ENCODE measurements around the gene NEUROD2. TPM values are rescaled to one million over a fixed set of nuclear protein-coding genes. Genes with fewer than 3 reads are reported as not detected.

Gene NEUROD2
- polyA plus RNA-seq, 1 donor from 2014 or later: not detected

DNA sequence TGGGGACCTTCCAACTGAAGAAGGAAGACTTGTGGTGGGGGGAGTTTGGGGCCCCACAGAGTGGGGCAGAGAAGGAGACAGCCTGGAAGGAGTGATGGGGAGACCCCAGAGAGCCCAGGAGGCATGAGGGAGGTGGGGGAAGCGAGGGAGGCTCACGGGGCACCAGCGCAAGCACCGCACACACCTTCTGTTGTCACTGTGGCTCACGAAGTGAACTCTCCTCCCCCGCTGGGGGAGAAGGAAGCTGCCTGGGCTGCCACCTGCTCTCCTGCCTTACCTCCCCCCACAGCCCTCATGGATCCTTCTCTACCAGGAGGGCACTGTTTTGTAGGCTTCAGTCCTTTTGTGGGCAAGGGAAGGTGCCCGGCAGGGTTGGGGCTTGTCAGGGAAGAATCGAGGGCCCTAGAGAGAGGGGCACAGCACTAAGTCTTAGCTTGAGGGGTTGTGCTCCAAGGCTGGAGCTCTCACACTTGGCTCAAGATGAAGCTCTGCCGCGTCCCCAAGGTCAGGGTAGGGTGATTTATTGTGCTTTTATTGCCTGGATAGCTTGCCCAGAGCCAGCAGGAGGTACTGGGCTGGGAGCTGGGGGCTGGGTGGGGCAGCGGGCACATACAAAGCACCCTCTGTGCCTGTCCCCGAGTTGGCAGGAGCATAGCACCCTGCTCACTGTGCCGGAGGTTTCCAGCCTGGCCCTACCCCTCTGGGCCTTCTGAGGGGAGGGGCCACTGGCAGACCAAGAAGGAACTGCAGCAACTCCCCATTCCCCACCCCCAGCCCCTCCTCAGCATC, 24.6 kb upstream of the NEUROD2 start:
- no peak overlapping the region for H3K27ac ChIP-seq (ENCODE audit: low read length)
- no peak overlapping the region for H3K4me3 ChIP-seq (ENCODE audit: low read length)

DNA sequence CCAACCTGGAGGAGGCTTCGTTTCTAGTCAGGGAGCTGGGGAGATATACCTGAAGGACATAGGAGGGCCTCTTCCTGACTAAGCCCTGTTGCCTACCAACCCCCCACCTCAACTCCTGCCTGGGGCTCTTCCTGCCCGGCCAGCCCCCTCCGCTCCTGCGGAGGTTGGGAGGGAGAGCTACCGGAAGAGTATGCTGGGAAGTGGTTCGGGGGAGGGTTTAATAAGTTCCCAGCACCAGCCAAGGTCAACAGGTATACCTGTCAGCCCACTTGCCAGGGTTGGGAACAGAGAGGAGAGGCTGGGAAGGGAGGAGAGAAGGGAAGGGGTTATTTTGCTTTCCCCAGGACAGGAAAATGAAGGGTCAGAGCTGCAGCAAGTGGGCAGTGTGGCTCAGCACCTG, 23.7 kb upstream of the NEUROD2 start:
- no peak overlapping the region for H3K9ac ChIP-seq (ENCODE audit: low read length)
- H2AFZ ChIP-seq (ENCODE audit: low read depth, low read length): no peak overlapping the region
- H3K9me2 ChIP-seq (ENCODE audit: insufficient read depth, low read length): no peaks in the 10 kb centered on the region
- H3F3A ChIP-seq (ENCODE audit: insufficient read depth, low read length, poor library complexity, severe bottlenecking): no peaks in the 10 kb centered on the region
- no peaks in the 10 kb centered on the region for H3K79me2 ChIP-seq (replicated peaks; ENCODE audit: insufficient read depth, low read length)
- H3K9me3 ChIP-seq (ENCODE audit: low read length): no peaks in the 10 kb centered on the region
- no peaks in the 10 kb centered on the region for H3K36me3 ChIP-seq (ENCODE audit: insufficient read depth, low read length)
- H3K4me2 ChIP-seq (ENCODE audit: low read length): no peak overlapping the region
- H3K4me3 ChIP-seq (ENCODE audit: low read length): no peak overlapping the region
- H3K27ac ChIP-seq (ENCODE audit: low read length): no peak overlapping the region
- H4K20me1 ChIP-seq (ENCODE audit: insufficient read depth): no peaks in the 10 kb centered on the region
- TF ChIP-seq RAD21 (conservative IDR thresholded peaks at IDR 0.05) (no peak), EP300 (conservative IDR thresholded peaks at IDR 0.05; ENCODE audit: poor library complexity, severe bottlenecking) (no peak), EZH2 (IDR thresholded peaks at IDR 0.05; ENCODE audit: borderline replicate concordance, insufficient read depth, low read length, poor library complexity, severe bottlenecking) (no peak), SMC3 (conservative IDR thresholded peaks at IDR 0.05; ENCODE audit: poor library complexity) (no peak)
- TF ChIP-seq, protein P1, sequence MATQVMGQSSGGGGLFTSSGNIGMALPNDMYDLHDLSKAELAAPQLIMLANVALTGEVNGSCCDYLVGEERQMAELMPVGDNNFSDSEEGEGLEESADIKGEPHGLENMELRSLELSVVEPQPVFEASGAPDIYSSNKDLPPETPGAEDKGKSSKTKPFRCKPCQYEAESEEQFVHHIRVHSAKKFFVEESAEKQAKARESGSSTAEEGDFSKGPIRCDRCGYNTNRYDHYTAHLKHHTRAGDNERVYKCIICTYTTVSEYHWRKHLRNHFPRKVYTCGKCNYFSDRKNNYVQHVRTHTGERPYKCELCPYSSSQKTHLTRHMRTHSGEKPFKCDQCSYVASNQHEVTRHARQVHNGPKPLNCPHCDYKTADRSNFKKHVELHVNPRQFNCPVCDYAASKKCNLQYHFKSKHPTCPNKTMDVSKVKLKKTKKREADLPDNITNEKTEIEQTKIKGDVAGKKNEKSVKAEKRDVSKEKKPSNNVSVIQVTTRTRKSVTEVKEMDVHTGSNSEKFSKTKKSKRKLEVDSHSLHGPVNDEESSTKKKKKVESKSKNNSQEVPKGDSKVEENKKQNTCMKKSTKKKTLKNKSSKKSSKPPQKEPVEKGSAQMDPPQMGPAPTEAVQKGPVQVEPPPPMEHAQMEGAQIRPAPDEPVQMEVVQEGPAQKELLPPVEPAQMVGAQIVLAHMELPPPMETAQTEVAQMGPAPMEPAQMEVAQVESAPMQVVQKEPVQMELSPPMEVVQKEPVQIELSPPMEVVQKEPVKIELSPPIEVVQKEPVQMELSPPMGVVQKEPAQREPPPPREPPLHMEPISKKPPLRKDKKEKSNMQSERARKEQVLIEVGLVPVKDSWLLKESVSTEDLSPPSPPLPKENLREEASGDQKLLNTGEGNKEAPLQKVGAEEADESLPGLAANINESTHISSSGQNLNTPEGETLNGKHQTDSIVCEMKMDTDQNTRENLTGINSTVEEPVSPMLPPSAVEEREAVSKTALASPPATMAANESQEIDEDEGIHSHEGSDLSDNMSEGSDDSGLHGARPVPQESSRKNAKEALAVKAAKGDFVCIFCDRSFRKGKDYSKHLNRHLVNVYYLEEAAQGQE (IDR thresholded peaks at IDR 0.05; ENCODE audit: borderline replicate concordance): no peak
- TF ChIP-seq, protein P2, sequence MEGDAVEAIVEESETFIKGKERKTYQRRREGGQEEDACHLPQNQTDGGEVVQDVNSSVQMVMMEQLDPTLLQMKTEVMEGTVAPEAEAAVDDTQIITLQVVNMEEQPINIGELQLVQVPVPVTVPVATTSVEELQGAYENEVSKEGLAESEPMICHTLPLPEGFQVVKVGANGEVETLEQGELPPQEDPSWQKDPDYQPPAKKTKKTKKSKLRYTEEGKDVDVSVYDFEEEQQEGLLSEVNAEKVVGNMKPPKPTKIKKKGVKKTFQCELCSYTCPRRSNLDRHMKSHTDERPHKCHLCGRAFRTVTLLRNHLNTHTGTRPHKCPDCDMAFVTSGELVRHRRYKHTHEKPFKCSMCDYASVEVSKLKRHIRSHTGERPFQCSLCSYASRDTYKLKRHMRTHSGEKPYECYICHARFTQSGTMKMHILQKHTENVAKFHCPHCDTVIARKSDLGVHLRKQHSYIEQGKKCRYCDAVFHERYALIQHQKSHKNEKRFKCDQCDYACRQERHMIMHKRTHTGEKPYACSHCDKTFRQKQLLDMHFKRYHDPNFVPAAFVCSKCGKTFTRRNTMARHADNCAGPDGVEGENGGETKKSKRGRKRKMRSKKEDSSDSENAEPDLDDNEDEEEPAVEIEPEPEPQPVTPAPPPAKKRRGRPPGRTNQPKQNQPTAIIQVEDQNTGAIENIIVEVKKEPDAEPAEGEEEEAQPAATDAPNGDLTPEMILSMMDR (IDR thresholded peaks at IDR 0.05; ENCODE audit: poor library complexity, severe bottlenecking): no peak
- H3K27me3 ChIP-seq (ENCODE audit: insufficient read depth, low read depth, low read length): peaks cover 32% of the 10 kb centered on the region

More for the DNA sequence above, 24.6 kb upstream of the NEUROD2 start:
- Histone ChIP-seq H3K36me3 (ENCODE audit: insufficient read depth, low read length) (no peaks in the 10 kb centered on the region), H3K4me2 (ENCODE audit: low read length) (no peak overlapping the region), H3K9ac (ENCODE audit: low read length) (no peak overlapping the region), H3K79me2 (replicated peaks; ENCODE audit: insufficient read depth, low read length) (no peaks in the 10 kb centered on the region), H4K20me1 (ENCODE audit: insufficient read depth) (no peaks in the 10 kb centered on the region), H2AFZ (ENCODE audit: low read depth, low read length) (no peak overlapping the region), H3K9me3 (ENCODE audit: low read length) (no peaks in the 10 kb centered on the region), H3K9me2 (ENCODE audit: insufficient read depth, low read length) (no peaks in the 10 kb centered on the region), H3K27me3 (ENCODE audit: insufficient read depth, low read depth, low read length) (peaks cover 23% of the 10 kb centered on the region), H3F3A (ENCODE audit: insufficient read depth, low read length, poor library complexity, severe bottlenecking) (no peaks in the 10 kb centered on the region)
- TF ChIP-seq MXI1 (conservative IDR thresholded peaks at IDR 0.05; ENCODE audit: poor library complexity, severe bottlenecking) (no peak), EZH2 (IDR thresholded peaks at IDR 0.05; ENCODE audit: borderline replicate concordance, insufficient read depth, low read length, poor library complexity, severe bottlenecking) (no peak), POLR2AphosphoS5 (IDR thresholded peaks at IDR 0.05) (no peak), EP300 (conservative IDR thresholded peaks at IDR 0.05; ENCODE audit: poor library complexity, severe bottlenecking) (no peak), SMC3 (conservative IDR thresholded peaks at IDR 0.05; ENCODE audit: poor library complexity) (no peak), RAD21 (conservative IDR thresholded peaks at IDR 0.05) (no peak), TAF1 (IDR thresholded peaks at IDR 0.05; ENCODE audit: low read depth) (no peak)
- TF ChIP-seq, protein P1 (IDR thresholded peaks at IDR 0.05; ENCODE audit: borderline replicate concordance): no peak
- TF ChIP-seq, protein P2 (IDR thresholded peaks at IDR 0.05; ENCODE audit: poor library complexity, severe bottlenecking): no peak

Measured in neural cell (in vitro differentiated cells).